Raji (cell line): ENCODE results near the gene EHBP1L1.

ENCODE experiments used
- POLR2A ChIP-seq: IDR thresholded peaks from 2 replicates; pipeline ENCODE4 v1.6.1; 2011; ENCODE audit warnings: low read depth, low read length, control low read depth; ENCODE audit not compliant: insufficient read depth

EHBP1L1 gene

GRCh38 chr11:65575568-65576231 is at the start of gene EHBP1L1:
Gene EHBP1L1 (plus strand): TSS chr11:65576053. CDS start chr11:65576303, 250 bp downstream.
- peak; percentile 73 for TF ChIP-seq POLR2A

GRCh38 chr11:65526744-65527143 is 49.1 kb upstream of the EHBP1L1 start:
- TF ChIP-seq POLR2A = no peak

DNA sequence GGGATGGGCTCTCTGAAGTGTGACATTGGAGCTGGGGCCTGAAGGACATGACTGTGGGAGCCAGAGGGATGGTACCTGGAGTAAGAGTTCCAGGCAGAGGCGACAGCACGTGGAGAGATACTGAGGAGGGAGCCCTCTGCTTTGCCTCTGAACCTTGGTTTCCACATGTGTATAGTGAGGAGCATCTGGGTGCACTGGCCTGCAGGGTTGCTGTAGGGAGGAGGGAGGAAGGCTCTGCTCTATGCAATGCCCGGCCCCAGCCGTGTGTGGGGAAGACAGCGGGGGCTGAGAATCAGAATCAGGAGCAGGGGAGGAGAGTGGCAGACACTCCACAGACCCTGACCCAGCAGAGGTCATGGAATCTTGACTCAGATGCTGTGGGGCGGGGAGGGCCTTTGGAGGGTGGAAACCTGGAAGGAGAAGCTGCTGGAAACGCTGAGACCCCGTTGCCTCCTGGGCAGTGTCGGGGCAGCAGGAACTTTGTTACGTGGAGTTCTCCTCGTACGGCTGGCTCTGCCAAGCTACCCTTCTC is 47.0 kb upstream of the EHBP1L1 start:
- no peak for TF ChIP-seq POLR2A

GRCh38 chr11:65529475-65530156 is 46.2 kb upstream of the EHBP1L1 start:
- no peak for TF ChIP-seq POLR2A

- TF ChIP-seq POLR2A = no peak
Measured at GRCh38 chr11:65530157-65530496, 45.7 kb upstream of the EHBP1L1 start.

- no peak for TF ChIP-seq POLR2A
Measured at GRCh38 chr11:65532388-65533064, 43.3 kb upstream of the EHBP1L1 start.

DNA sequence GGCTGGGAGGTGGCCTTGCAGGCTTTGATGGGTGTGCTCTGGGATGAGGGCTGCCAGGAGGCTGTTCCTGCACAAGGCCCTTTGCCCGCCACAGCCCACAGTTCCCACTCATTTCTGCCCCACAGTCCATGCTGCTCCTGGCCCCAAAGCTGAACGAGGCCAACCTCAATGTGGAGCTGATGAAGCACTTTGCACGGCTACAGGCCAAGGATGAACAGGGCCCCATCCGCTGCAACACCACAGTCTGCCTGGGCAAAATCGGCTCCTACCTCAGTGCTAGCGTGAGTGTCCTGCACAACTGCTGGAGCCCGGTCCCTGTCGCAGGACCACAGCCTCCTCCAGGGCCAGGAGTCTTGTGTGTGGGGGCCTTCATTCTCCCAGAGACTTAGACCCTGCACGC is 40.8 kb upstream of the EHBP1L1 start:
- TF ChIP-seq POLR2A = no peak

DNA sequence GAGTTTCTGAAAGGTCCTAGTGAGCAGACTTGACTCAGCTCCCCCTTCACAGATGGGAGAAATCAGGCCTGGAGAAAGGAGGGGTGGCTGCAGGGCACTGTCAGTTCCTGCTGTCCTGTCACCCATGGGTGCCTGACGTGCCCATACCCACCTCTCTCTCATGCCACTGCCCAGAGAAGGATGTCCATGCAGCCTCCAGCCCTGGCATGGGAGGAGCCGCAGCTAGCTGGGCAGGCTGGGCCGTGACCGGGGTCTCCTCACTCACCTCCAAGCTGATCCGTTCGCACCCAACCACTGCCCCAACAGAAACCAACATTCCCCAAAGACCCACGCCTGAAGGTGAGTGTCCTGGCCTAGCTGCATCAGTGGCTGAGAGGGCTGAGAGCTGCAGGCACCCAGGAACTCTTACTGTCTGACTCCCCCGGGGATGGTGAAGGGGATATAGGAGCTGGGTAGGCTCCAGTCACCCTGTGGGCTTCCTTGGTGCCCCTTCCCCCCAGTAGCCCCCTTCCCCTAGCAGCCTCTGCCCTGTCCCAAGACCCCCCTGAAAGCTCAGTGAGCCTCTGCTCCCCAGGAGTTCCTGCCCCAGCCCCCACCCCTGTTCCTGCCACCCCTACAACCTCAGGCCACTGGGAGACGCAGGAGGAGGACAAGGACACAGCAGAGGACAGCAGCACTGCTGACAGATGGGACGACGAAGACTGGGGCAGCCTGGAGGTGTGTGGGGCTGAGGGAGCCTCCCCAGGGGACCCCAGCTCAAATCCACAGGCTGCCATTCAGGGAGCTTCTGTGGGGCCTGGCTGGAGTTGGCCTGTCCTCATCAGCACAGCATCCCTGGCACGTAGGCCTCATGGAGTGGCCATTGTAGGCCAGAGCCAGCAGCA is 39.2 kb upstream of the EHBP1L1 start:
- TF ChIP-seq POLR2A = no peak

DNA sequence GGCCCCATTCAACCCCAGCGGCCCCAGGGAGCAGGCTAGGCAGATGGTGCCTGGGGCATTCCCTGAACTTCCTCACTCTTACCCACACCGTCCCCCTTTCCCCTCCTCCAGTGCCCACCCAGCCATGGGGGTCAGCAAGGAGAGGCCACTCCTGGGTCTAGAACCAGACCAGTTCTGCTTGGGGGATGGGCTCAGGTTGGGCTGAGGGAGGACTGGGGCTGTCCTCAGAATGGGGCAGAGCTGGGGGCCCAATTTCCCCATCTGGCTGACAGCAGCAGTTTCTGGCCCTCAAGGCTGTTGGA is 38.6 kb upstream of the EHBP1L1 start:
- no peak for TF ChIP-seq POLR2A

- no peak for TF ChIP-seq POLR2A
Measured at GRCh38 chr11:65537620-65538231, 38.1 kb upstream of the EHBP1L1 start.

GRCh38 chr11:65538232-65538914 is 37.5 kb upstream of the EHBP1L1 start:
- no peak for TF ChIP-seq POLR2A

DNA sequence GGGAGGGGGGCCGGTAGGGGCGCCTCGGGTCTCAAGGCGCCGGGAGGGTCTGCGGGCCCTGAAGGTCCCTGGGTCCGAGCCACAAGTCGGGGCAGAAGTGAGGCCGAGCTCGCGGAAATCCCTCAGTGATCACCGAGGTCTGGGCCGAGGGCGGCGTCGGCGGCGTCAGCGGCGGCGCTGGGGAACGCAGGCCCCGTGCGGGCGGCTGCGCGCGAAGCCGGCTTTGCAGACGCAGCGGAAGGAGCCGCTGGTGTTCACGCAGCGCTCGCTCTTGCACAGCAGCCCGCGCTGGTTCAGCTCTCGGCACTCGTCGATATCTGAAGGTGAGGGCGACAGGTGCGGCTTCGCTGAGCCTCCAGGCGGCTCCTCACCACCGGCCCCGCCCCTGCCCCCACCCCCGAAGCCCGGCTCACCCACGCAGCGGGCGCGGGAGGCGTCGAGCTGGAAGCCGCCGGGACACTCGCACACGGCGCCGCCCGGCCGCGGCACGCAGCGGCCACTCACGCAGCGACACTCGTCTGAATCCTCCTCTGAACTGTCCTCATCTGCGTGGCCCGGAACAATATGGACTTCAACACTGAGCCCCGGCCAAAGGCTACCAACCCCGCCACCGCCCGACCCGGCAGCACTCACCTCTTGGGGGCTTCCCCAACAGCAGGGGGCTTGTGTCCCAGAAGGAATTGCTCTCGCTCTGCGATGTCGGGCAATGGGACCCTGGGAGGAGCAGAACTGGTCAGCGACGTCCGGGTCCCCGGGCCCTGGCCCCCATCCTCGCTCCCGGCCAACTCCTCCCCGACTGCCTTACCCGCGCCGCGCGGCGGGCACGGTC is 36.7 kb upstream of the EHBP1L1 start:
- TF ChIP-seq POLR2A = no peak

DNA sequence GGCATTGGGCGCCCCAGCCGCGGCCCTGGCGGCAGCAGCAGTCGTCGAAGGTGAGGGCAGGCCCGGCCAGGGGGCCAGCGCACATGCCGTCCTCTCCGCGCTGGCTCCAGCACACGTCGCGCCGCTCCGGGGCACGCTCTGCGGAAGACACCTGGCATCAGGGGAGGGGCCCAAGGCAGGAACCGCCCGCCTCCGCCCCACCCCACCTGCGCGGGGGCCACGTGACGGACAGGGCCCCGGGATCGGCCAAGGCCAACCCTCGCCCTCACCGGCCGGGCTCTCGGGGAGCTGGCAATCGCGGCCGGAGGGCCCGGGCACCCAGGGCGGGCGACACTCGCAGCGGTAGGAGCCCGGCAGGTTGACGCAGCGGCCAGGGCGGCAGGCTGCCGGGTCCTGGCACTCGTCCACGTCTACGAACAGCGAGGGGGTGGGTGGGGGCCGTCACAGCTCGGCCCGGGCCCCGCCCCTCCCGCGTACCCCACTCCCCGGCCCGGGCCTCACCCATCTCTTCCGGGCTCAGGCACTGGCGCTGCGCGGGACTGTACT is 36.0 kb upstream of the EHBP1L1 start:
- TF ChIP-seq POLR2A = no peak
